Measurements from ENCODE around the gene PITPNM3.
A peak's percentile ranks its signal among the peaks of the same experiment; 100 is the strongest.
"Not testable (repeated sequence)": the region's sequence is repeated elsewhere in the genome, so short reads cannot be mapped to it uniquely, and the experiment has no call there.

The PITPNM3 gene

GRCh38 chr17:6488008-6488539 lies 68.3 kb downstream of the PITPNM3 start:
- DNase-seq (ENCODE audit: insufficient read length, low spot score) (no peak), FAIRE-seq (peak; percentile 43)
- TF ChIP-seq POLR2A (IDR thresholded peaks at IDR 0.05; ENCODE audit: low read depth, low read length): no peak

GRCh38 chr17:6487251-6488007 lies 68.9 kb downstream of the PITPNM3 start:
- DNase-seq (ENCODE audit: insufficient read length, low spot score): no peak
- TF ChIP-seq POLR2A (IDR thresholded peaks at IDR 0.05; ENCODE audit: low read depth, low read length): no peak
- no peak for FAIRE-seq

- FAIRE-seq: no peak
- no peak for TF ChIP-seq POLR2A (IDR thresholded peaks at IDR 0.05; ENCODE audit: low read depth, low read length)
- no peak for DNase-seq (ENCODE audit: insufficient read length, low spot score)
Observed at GRCh38 chr17:6485646-6486412, 70.5 kb downstream of the PITPNM3 start.

- DNase-seq (ENCODE audit: insufficient read length, low spot score): no peak
- no peak for TF ChIP-seq POLR2A (IDR thresholded peaks at IDR 0.05; ENCODE audit: low read depth, low read length)
- FAIRE-seq: no peak
Observed at GRCh38 chr17:6483507-6483906, 72.8 kb downstream of the PITPNM3 start.

- not testable (repeated sequence) for DNase-seq (ENCODE audit: insufficient read length, low spot score)
Observed at GRCh38 chr17:6482796-6483195, 73.6 kb downstream of the PITPNM3 start.

GRCh38 chr17:6482105-6482455 lies 74.3 kb downstream of the PITPNM3 start:
- FAIRE-seq (no peak), DNase-seq (ENCODE audit: insufficient read length, low spot score) (no peak)
- TF ChIP-seq POLR2A (IDR thresholded peaks at IDR 0.05; ENCODE audit: low read depth, low read length): no peak

More at GRCh38 chr17:6482796-6483195, 73.6 kb downstream of the PITPNM3 start:
- not testable (repeated sequence) for FAIRE-seq

GRCh38 chr17:6480303-6480675 lies 76.1 kb downstream of the PITPNM3 start:
- no peak for FAIRE-seq
- no peak for DNase-seq (ENCODE audit: insufficient read length, low spot score)
- TF ChIP-seq POLR2A (IDR thresholded peaks at IDR 0.05; ENCODE audit: low read depth, low read length): no peak

- DNase-seq (ENCODE audit: insufficient read length, low spot score) (no peak), FAIRE-seq (no peak)
- TF ChIP-seq POLR2A (IDR thresholded peaks at IDR 0.05; ENCODE audit: low read depth, low read length): no peak
Observed at GRCh38 chr17:6479622-6480302, 76.6 kb downstream of the PITPNM3 start.

- no peak for TF ChIP-seq POLR2A (IDR thresholded peaks at IDR 0.05; ENCODE audit: low read depth, low read length)
- FAIRE-seq (no peak), DNase-seq (ENCODE audit: insufficient read length, low spot score) (no peak)
Observed at GRCh38 chr17:6478486-6478885, 77.9 kb downstream of the PITPNM3 start.

- TF ChIP-seq POLR2A (IDR thresholded peaks at IDR 0.05; ENCODE audit: low read depth, low read length): no peak
- no peak for FAIRE-seq
- no peak for DNase-seq (ENCODE audit: insufficient read length, low spot score)
Observed at GRCh38 chr17:6477831-6478383, 78.4 kb downstream of the PITPNM3 start.

GRCh38 chr17:6476810-6477179 lies 79.6 kb downstream of the PITPNM3 start:
- FAIRE-seq: no peak
- TF ChIP-seq POLR2A (IDR thresholded peaks at IDR 0.05; ENCODE audit: low read depth, low read length): no peak
- DNase-seq (ENCODE audit: insufficient read length, low spot score): no peak

- DNase-seq (ENCODE audit: insufficient read length, low spot score) (no peak), FAIRE-seq (no peak)
- no peak for TF ChIP-seq POLR2A (IDR thresholded peaks at IDR 0.05; ENCODE audit: low read depth, low read length)
Observed at GRCh38 chr17:6476076-6476809, 80.1 kb downstream of the PITPNM3 start.

GRCh38 chr17:6475411-6475810 lies 80.9 kb downstream of the PITPNM3 start:
- TF ChIP-seq POLR2A (IDR thresholded peaks at IDR 0.05; ENCODE audit: low read depth, low read length): no peak
- no peak for FAIRE-seq
- no peak for DNase-seq (ENCODE audit: insufficient read length, low spot score)

Data from H54 (cell line).